ENCODE results near the gene ANO9.

The ANO9 gene

GRCh38 chr11:460331-461199 is 18.8 kb upstream of the ANO9 start:
- no peaks in the 10 kb centered on the region for H3K4me1 ChIP-seq (ENCODE audit: control insufficient read depth, insufficient read depth, low read length, unreplicated experiment)
- no peaks in the 10 kb centered on the region for H3K36me3 ChIP-seq (ENCODE audit: insufficient read depth, low read length)
- H2AFZ ChIP-seq (ENCODE audit: low read length, unreplicated experiment) = no peak overlapping the region
- no peaks in the 10 kb centered on the region for H3K27me3 ChIP-seq (ENCODE audit: insufficient read depth, low read length)
- H3K79me2 ChIP-seq (ENCODE audit: control insufficient read depth, insufficient read depth, low read length, unreplicated experiment) = peaks cover 12% of the 10 kb centered on the region
- H3K27ac ChIP-seq (ENCODE audit: low read depth, low read length) = no peak overlapping the region
- H3K4me3 ChIP-seq (ENCODE audit: low read depth, low read length) = no peak overlapping the region

GRCh38 chr11:459511-460220 is 17.9 kb upstream of the ANO9 start:
- Histone ChIP-seq H3K4me1 (ENCODE audit: control insufficient read depth, insufficient read depth, low read length, unreplicated experiment) (no peaks in the 10 kb centered on the region), H3K27ac (ENCODE audit: low read depth, low read length) (no peak overlapping the region), H3K4me3 (ENCODE audit: low read depth, low read length) (no peak overlapping the region), H2AFZ (ENCODE audit: low read length, unreplicated experiment) (no peak overlapping the region), H3K36me3 (ENCODE audit: insufficient read depth, low read length) (no peaks in the 10 kb centered on the region), H3K27me3 (ENCODE audit: insufficient read depth, low read length) (no peaks in the 10 kb centered on the region), H3K79me2 (ENCODE audit: control insufficient read depth, insufficient read depth, low read length, unreplicated experiment) (peaks cover 14% of the 10 kb centered on the region)

- peaks cover 22% of the 10 kb centered on the region for H3K79me2 ChIP-seq (ENCODE audit: control insufficient read depth, insufficient read depth, low read length, unreplicated experiment)
- no peak overlapping the region for H3K4me3 ChIP-seq (ENCODE audit: low read depth, low read length)
- no peaks in the 10 kb centered on the region for H3K4me1 ChIP-seq (ENCODE audit: control insufficient read depth, insufficient read depth, low read length, unreplicated experiment)
- H3K27me3 ChIP-seq (ENCODE audit: insufficient read depth, low read length) = no peaks in the 10 kb centered on the region
- no peak overlapping the region for H2AFZ ChIP-seq (ENCODE audit: low read length, unreplicated experiment)
- H3K36me3 ChIP-seq (ENCODE audit: insufficient read depth, low read length) = no peaks in the 10 kb centered on the region; the same call in 1 of the 2 replicates
- H3K27ac ChIP-seq (ENCODE audit: low read depth, low read length) = no peak overlapping the region
Measured at GRCh38 chr11:457111-457760, 15.4 kb upstream of the ANO9 start.

GRCh38 chr11:456533-456932 is 14.7 kb upstream of the ANO9 start:
- Histone ChIP-seq H3K36me3 (ENCODE audit: insufficient read depth, low read length) (no peaks in the 10 kb centered on the region; the same call in 1 of the 2 replicates), H3K4me1 (ENCODE audit: control insufficient read depth, insufficient read depth, low read length, unreplicated experiment) (peaks cover 1% of the 10 kb centered on the region), H2AFZ (ENCODE audit: low read length, unreplicated experiment) (no peak overlapping the region), H3K27ac (ENCODE audit: low read depth, low read length) (no peak overlapping the region), H3K79me2 (ENCODE audit: control insufficient read depth, insufficient read depth, low read length, unreplicated experiment) (peaks cover 24% of the 10 kb centered on the region), H3K27me3 (ENCODE audit: insufficient read depth, low read length) (no peaks in the 10 kb centered on the region), H3K4me3 (ENCODE audit: low read depth, low read length) (no peak overlapping the region)

- Histone ChIP-seq H3K4me1 (ENCODE audit: control insufficient read depth, insufficient read depth, low read length, unreplicated experiment) (peaks cover 5% of the 10 kb centered on the region), H3K79me2 (ENCODE audit: control insufficient read depth, insufficient read depth, low read length, unreplicated experiment) (peaks cover 33% of the 10 kb centered on the region)
Measured at GRCh38 chr11:455566-456147, 13.8 kb upstream of the ANO9 start.

GRCh38 chr11:454801-455565 is 13.2 kb upstream of the ANO9 start:
- no peaks in the 10 kb centered on the region for H3K27me3 ChIP-seq (ENCODE audit: insufficient read depth, low read length)
- no peaks in the 10 kb centered on the region; the same call in 1 of the 2 replicates for H3K36me3 ChIP-seq (ENCODE audit: insufficient read depth, low read length)
- no peak overlapping the region for H2AFZ ChIP-seq (ENCODE audit: low read length, unreplicated experiment)
- H3K4me3 ChIP-seq (ENCODE audit: low read depth, low read length) = no peak overlapping the region
- H3K4me1 ChIP-seq (ENCODE audit: control insufficient read depth, insufficient read depth, low read length, unreplicated experiment) = peaks cover 5% of the 10 kb centered on the region
- H3K79me2 ChIP-seq (ENCODE audit: control insufficient read depth, insufficient read depth, low read length, unreplicated experiment) = peaks cover 37% of the 10 kb centered on the region
- no peak overlapping the region for H3K27ac ChIP-seq (ENCODE audit: low read depth, low read length)

More at GRCh38 chr11:455566-456147, 13.8 kb upstream of the ANO9 start:
- Histone ChIP-seq H3K36me3 (ENCODE audit: insufficient read depth, low read length) (no peaks in the 10 kb centered on the region; the same call in 1 of the 2 replicates), H3K4me3 (ENCODE audit: low read depth, low read length) (no peak overlapping the region), H2AFZ (ENCODE audit: low read length, unreplicated experiment) (no peak overlapping the region), H3K27me3 (ENCODE audit: insufficient read depth, low read length) (no peaks in the 10 kb centered on the region), H3K27ac (ENCODE audit: low read depth, low read length) (no peak overlapping the region)

- Histone ChIP-seq H3K4me3 (ENCODE audit: low read depth, low read length) (no peak overlapping the region), H2AFZ (ENCODE audit: low read length, unreplicated experiment) (no peak overlapping the region), H3K36me3 (ENCODE audit: insufficient read depth, low read length) (no peaks in the 10 kb centered on the region; the same call in 1 of the 2 replicates), H3K27me3 (ENCODE audit: insufficient read depth, low read length) (no peaks in the 10 kb centered on the region), H3K79me2 (ENCODE audit: control insufficient read depth, insufficient read depth, low read length, unreplicated experiment) (peaks cover 40% of the 10 kb centered on the region), H3K4me1 (ENCODE audit: control insufficient read depth, insufficient read depth, low read length, unreplicated experiment) (peaks cover 5% of the 10 kb centered on the region), H3K27ac (ENCODE audit: low read depth, low read length) (no peak overlapping the region)
Measured at GRCh38 chr11:454043-454442, 12.2 kb upstream of the ANO9 start.

- Histone ChIP-seq H3K4me3 (ENCODE audit: low read depth, low read length) (no peak overlapping the region), H3K27ac (ENCODE audit: low read depth, low read length) (no peak overlapping the region), H3K27me3 (ENCODE audit: insufficient read depth, low read length) (no peaks in the 10 kb centered on the region), H3K4me1 (ENCODE audit: control insufficient read depth, insufficient read depth, low read length, unreplicated experiment) (peaks cover 5% of the 10 kb centered on the region), H3K36me3 (ENCODE audit: insufficient read depth, low read length) (no peaks in the 10 kb centered on the region; the same call in 1 of the 2 replicates), H2AFZ (ENCODE audit: low read length, unreplicated experiment) (no peak overlapping the region), H3K79me2 (ENCODE audit: control insufficient read depth, insufficient read depth, low read length, unreplicated experiment) (peaks cover 41% of the 10 kb centered on the region)
Measured at GRCh38 chr11:453564-453963, 11.8 kb upstream of the ANO9 start.

- H3K4me3 ChIP-seq (ENCODE audit: low read depth, low read length) = no peak overlapping the region
- H3K27me3 ChIP-seq (ENCODE audit: insufficient read depth, low read length) = no peaks in the 10 kb centered on the region
- no peaks in the 10 kb centered on the region; the same call in 1 of the 2 replicates for H3K36me3 ChIP-seq (ENCODE audit: insufficient read depth, low read length)
- H3K4me1 ChIP-seq (ENCODE audit: control insufficient read depth, insufficient read depth, low read length, unreplicated experiment) = peaks cover 5% of the 10 kb centered on the region
- no peak overlapping the region for H2AFZ ChIP-seq (ENCODE audit: low read length, unreplicated experiment)
- H3K79me2 ChIP-seq (ENCODE audit: control insufficient read depth, insufficient read depth, low read length, unreplicated experiment) = peaks cover 41% of the 10 kb centered on the region
- no peak overlapping the region for H3K27ac ChIP-seq (ENCODE audit: low read depth, low read length)
Measured at GRCh38 chr11:452916-453527, 11.2 kb upstream of the ANO9 start.

Data from ACC112 (cell line).